Measurements from ENCODE around the gene ASCL4. TPM values are rescaled to one million over a fixed set of nuclear protein-coding genes. Genes with fewer than 3 reads are reported as not detected.
"Not testable (repeated sequence)": the region's sequence is repeated elsewhere in the genome, so short reads cannot be mapped to it uniquely, and the experiment has no call there.

Gene ASCL4
- total and polyA plus RNA-seq, 2 experiments from 2014 or later: not detected

DNA sequence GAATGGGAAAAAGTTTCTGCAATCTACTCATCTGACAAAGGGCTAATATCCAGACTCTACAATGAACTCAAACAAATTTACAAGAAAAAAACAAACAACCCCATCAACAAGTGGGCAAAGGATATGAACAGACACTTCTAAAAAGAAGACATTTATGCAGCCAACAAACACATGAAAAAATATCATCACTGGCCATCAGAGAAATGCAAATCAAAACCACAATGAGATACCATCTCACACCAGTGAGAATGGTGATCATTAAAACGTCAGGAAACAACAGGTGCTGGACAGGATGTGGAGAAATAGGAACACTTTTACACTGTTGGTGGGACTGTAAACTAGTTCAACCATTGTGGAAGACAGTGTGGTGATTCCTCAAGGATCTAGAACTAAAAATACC lies 47.2 kb upstream of the ASCL4 start:
- H3K4me3 Mint-ChIP-seq; ATAC-seq; H3K4me1 Mint-ChIP-seq; H3K27ac Mint-ChIP-seq; H3K27ac ChIP-seq (ENCODE audit: low read depth); H3K9me2 ChIP-seq (ENCODE audit: insufficient read depth); H3K4me1 ChIP-seq (ENCODE audit: insufficient read depth); H3F3A ChIP-seq (replicated peaks; ENCODE audit: low read depth); DNase-seq (ENCODE audit: low spot score); H3K36me3 ChIP-seq (ENCODE audit: insufficient read depth); H3K27me3 Mint-ChIP-seq (ENCODE audit: insufficient read depth, low read depth, poor library complexity); H2AFZ ChIP-seq; H3K4me2 ChIP-seq; H3K4me3 ChIP-seq; H3K27me3 ChIP-seq (ENCODE audit: insufficient read depth); H4K20me1 ChIP-seq (replicated peaks; ENCODE audit: insufficient read depth); H3K79me2 ChIP-seq (replicated peaks; ENCODE audit: insufficient read depth): not testable (repeated sequence)
- Mint-ChIP-seq H3K36me3 (ENCODE audit: low read depth) (peaks cover 22% of the 10 kb centered on the region; the same call in 2 of the 3 replicates), H3K9me3 (peaks cover 31% of the 10 kb centered on the region)

DNA sequence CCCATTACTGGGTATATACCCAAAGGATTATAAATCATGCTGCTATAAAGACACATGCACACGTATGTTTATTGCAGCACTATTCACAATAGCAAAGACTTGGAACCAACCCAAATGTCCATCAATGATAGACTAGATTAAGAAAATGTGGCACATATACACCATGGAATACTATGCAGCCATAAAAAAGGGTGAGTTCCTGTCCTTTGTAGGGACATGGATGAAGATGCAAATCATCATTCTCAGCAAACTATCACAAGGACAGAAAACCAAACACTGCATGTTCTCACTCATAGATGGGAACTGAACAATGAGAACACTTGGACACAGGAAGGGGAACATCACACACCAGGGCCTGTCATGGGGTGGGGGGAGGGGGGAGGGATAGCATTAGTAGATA lies 46.8 kb upstream of the ASCL4 start:
- not testable (repeated sequence) for H3K4me1 ChIP-seq (ENCODE audit: insufficient read depth); H2AFZ ChIP-seq; ATAC-seq; H3K4me3 ChIP-seq; H3K27me3 Mint-ChIP-seq (ENCODE audit: insufficient read depth, low read depth, poor library complexity); H3F3A ChIP-seq (replicated peaks; ENCODE audit: low read depth); H3K9me2 ChIP-seq (ENCODE audit: insufficient read depth); H3K4me1 Mint-ChIP-seq; H4K20me1 ChIP-seq (replicated peaks; ENCODE audit: insufficient read depth); H3K79me2 ChIP-seq (replicated peaks; ENCODE audit: insufficient read depth); H3K36me3 ChIP-seq (ENCODE audit: insufficient read depth); H3K27me3 ChIP-seq (ENCODE audit: insufficient read depth); H3K27ac Mint-ChIP-seq; H3K4me2 ChIP-seq; H3K4me3 Mint-ChIP-seq; H3K27ac ChIP-seq (ENCODE audit: low read depth); DNase-seq (ENCODE audit: low spot score)
- H3K36me3 Mint-ChIP-seq (ENCODE audit: low read depth): peaks cover 17% of the 10 kb centered on the region; the same call in 2 of the 3 replicates
- peaks cover 28% of the 10 kb centered on the region for H3K9me3 Mint-ChIP-seq

DNA sequence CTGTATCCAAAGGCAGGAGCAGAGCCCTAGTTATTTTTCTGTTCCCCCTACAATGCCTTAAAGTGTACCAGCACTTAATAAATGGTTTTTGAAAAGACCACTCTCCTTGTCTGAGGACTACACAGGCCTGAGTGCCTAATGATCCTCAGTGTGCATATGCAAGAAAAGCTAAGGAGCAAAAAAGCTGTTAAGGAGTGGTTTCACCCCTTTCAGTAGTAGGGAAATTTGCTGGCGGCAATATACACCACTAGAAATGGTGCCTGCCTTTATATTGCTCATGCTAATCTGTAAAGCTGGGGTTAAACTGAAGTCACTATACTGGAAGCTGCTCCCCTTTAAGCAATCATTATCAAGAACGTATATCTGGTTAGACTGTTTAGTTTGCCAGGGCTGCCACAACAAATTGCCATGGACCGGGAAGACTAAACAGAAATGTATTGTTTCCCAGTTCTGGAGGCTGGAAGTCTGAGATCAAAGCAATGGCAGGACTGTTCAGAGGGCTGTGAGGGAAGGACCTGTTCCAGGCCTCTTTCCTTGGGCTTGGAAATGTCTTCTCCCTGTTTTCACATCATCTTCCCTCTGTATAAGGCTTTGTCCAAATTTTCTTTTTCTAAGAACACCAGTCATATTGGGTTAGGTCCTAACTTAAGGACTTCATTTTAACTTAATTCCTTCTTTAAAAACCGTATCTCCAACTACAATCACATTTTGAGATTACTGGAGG lies 43.7 kb upstream of the ASCL4 start:
- Histone ChIP-seq H3K9me2 (ENCODE audit: insufficient read depth) (no peaks in the 10 kb centered on the region), H3K4me1 (ENCODE audit: insufficient read depth) (no peaks in the 10 kb centered on the region), H3F3A (replicated peaks; ENCODE audit: low read depth) (no peaks in the 10 kb centered on the region), H3K27ac (ENCODE audit: low read depth) (no peak overlapping the region), H3K4me3 (no peak overlapping the region), H3K4me2 (no peak overlapping the region), H2AFZ (no peak overlapping the region), H3K36me3 (ENCODE audit: insufficient read depth) (peaks cover 19% of the 10 kb centered on the region), H3K79me2 (replicated peaks; ENCODE audit: insufficient read depth) (no peaks in the 10 kb centered on the region), H3K27me3 (ENCODE audit: insufficient read depth) (no peaks in the 10 kb centered on the region), H4K20me1 (replicated peaks; ENCODE audit: insufficient read depth) (no peaks in the 10 kb centered on the region; the same call in 1 of the 2 replicates)
- H3K9me3 Mint-ChIP-seq: peaks cover 10% of the 10 kb centered on the region; the same call in 2 of the 3 replicates
- no peaks in the 10 kb centered on the region for H3K27me3 Mint-ChIP-seq (ENCODE audit: insufficient read depth, low read depth, poor library complexity)
- H3K36me3 Mint-ChIP-seq (ENCODE audit: low read depth): peaks cover 19% of the 10 kb centered on the region
- ATAC-seq: no peak
- no peak overlapping the region for H3K4me3 Mint-ChIP-seq
- no peaks in the 10 kb centered on the region for H3K4me1 Mint-ChIP-seq
- DNase-seq (ENCODE audit: low spot score): no peak
- TF ChIP-seq JUNB (IDR thresholded peaks at IDR 0.05; ENCODE audit: unreplicated experiment) (no peak), ZNF114 (CRISPR knock-in tag; IDR thresholded peaks at IDR 0.05) (no peak), NANOG (IDR thresholded peaks at IDR 0.05; ENCODE audit: borderline replicate concordance) (no peak)
- TF ChIP-seq, protein P1, sequence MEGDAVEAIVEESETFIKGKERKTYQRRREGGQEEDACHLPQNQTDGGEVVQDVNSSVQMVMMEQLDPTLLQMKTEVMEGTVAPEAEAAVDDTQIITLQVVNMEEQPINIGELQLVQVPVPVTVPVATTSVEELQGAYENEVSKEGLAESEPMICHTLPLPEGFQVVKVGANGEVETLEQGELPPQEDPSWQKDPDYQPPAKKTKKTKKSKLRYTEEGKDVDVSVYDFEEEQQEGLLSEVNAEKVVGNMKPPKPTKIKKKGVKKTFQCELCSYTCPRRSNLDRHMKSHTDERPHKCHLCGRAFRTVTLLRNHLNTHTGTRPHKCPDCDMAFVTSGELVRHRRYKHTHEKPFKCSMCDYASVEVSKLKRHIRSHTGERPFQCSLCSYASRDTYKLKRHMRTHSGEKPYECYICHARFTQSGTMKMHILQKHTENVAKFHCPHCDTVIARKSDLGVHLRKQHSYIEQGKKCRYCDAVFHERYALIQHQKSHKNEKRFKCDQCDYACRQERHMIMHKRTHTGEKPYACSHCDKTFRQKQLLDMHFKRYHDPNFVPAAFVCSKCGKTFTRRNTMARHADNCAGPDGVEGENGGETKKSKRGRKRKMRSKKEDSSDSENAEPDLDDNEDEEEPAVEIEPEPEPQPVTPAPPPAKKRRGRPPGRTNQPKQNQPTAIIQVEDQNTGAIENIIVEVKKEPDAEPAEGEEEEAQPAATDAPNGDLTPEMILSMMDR (conservative IDR thresholded peaks at IDR 0.05; ENCODE audit: low read depth in 2 of 2): no peak
- TF ChIP-seq, protein P2, sequence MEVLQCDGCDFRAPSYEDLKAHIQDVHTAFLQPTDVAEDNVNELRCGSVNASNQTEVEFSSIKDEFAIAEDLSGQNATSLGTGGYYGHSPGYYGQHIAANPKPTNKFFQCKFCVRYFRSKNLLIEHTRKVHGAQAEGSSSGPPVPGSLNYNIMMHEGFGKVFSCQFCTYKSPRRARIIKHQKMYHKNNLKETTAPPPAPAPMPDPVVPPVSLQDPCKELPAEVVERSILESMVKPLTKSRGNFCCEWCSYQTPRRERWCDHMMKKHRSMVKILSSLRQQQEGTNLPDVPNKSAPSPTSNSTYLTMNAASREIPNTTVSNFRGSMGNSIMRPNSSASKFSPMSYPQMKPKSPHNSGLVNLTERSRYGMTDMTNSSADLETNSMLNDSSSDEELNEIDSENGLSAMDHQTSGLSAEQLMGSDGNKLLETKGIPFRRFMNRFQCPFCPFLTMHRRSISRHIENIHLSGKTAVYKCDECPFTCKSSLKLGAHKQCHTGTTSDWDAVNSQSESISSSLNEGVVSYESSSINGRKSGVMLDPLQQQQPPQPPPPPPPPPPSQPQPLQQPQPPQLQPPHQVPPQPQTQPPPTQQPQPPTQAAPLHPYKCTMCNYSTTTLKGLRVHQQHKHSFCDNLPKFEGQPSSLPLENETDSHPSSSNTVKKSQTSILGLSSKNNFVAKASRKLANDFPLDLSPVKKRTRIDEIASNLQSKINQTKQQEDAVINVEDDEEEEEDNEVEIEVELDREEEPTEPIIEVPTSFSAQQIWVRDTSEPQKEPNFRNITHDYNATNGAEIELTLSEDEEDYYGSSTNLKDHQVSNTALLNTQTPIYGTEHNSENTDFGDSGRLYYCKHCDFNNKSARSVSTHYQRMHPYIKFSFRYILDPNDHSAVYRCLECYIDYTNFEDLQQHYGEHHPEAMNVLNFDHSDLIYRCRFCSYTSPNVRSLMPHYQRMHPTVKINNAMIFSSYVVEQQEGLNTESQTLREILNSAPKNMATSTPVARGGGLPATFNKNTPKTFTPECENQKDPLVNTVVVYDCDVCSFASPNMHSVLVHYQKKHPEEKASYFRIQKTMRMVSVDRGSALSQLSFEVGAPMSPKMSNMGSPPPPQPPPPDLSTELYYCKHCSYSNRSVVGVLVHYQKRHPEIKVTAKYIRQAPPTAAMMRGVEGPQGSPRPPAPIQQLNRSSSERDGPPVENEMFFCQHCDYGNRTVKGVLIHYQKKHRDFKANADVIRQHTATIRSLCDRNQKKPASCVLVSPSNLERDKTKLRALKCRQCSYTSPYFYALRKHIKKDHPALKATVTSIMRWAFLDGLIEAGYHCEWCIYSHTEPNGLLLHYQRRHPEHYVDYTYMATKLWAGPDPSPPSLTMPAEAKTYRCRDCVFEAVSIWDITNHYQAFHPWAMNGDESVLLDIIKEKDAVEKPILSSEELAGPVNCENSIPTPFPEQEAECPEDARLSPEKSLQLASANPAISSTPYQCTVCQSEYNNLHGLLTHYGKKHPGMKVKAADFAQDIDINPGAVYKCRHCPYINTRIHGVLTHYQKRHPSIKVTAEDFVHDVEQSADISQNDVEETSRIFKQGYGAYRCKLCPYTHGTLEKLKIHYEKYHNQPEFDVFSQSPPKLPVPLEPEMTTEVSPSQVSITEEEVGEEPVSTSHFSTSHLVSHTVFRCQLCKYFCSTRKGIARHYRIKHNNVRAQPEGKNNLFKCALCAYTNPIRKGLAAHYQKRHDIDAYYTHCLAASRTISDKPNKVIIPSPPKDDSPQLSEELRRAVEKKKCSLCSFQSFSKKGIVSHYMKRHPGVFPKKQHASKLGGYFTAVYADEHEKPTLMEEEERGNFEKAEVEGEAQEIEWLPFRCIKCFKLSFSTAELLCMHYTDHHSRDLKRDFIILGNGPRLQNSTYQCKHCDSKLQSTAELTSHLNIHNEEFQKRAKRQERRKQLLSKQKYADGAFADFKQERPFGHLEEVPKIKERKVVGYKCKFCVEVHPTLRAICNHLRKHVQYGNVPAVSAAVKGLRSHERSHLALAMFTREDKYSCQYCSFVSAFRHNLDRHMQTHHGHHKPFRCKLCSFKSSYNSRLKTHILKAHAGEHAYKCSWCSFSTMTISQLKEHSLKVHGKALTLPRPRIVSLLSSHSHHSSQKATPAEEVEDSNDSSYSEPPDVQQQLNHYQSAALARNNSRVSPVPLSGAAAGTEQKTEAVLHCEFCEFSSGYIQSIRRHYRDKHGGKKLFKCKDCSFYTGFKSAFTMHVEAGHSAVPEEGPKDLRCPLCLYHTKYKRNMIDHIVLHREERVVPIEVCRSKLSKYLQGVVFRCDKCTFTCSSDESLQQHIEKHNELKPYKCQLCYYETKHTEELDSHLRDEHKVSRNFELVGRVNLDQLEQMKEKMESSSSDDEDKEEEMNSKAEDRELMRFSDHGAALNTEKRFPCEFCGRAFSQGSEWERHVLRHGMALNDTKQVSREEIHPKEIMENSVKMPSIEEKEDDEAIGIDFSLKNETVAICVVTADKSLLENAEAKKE (CRISPR knock-in tag; IDR thresholded peaks at IDR 0.05): no peak
- H3K27ac Mint-ChIP-seq: no peak overlapping the region
